ENCODE data around the gene SLAMF7. TPM values are rescaled to one million over a fixed set of nuclear protein-coding genes. Genes with fewer than 3 reads are reported as not detected.

The SLAMF7 gene
- total and polyA plus RNA-seq, 10 of the 15 experiments (the other 5 are each of a cell fraction or from before 2014, with no cell fraction given) = 66.6 to 284 (median 108) TPM

DNA sequence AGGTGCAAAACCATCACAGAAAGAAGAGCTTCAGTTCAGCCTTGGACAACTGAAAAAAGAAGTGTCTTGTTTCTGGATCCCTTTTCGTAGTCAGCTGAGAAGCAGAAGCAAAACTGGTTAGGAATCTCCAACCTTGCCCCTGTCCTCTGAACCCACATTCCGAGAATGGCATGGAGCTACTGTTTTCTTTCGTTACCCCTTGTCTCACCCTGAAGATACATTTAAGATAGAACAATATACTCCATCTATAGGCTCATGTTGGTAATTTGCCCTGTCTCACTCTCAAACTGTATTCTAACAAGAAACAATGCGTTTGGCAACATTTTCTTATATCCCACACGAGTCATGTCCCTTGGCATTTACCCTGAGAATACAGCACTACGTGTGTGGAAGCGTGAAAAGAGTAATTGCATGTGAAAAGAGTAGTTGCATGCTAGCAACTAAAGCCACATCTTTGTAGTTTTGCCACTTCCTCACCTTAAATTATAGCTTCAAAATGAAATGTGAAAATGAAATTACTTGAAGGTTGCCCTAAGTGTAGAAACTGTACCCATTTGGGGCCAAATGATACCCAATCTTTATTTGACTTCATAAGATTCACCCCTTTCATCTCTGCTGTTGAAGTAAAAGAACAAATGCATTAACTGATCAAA lies 5.3 kb downstream of the SLAMF7 start (continued):
- TF ChIP-seq BHLHE40 (IDR thresholded peaks at IDR 0.05; ENCODE audit: borderline replicate concordance in 1 of 2, low read depth in 2 of 2, low read length in 1 of 2) (peak; percentile 45 to 65; a peak in 2 of 4 replicates), MEF2A (IDR thresholded peaks at IDR 0.05; ENCODE audit: insufficient read depth, low read depth, low read length) (no peak), IRF5 (IDR thresholded peaks at IDR 0.05; ENCODE audit: borderline replicate concordance) (no peak), ETV6 (conservative IDR thresholded peaks at IDR 0.05 in 1 of 2, IDR thresholded peaks at IDR 0.05 in 1 of 2; ENCODE audit: borderline replicate concordance in 1 of 2, low read depth in 1 of 2) (no peak), EED (IDR thresholded peaks at IDR 0.05; ENCODE audit: low read depth) (no peak; the same call in 1 of the 2 replicates), CREB1 (IDR thresholded peaks at IDR 0.05; ENCODE audit: low read depth) (0 out of 2 replicates have a peak, but pooled peaks have one; percentile 26), SMARCA5 (IDR thresholded peaks at IDR 0.05) (0 out of 2 replicates have a peak, but pooled peaks have one; percentile 60), ZNF207 (IDR thresholded peaks at IDR 0.05; ENCODE audit: borderline replicate concordance) (peak; percentile 48; the same call in 1 of the 2 replicates), FOS (IDR thresholded peaks at IDR 0.05; ENCODE audit: borderline replicate concordance, extremely low read depth, insufficient read length) (no peak), POLR2AphosphoS5 (IDR thresholded peaks at IDR 0.05; ENCODE audit: low read length) (peak; percentile 47; the same call in 1 of the 2 replicates), TCF7 (IDR thresholded peaks at IDR 0.05; ENCODE audit: borderline replicate concordance) (no peak), MXI1 (IDR thresholded peaks at IDR 0.05; ENCODE audit: low read depth, low read length) (peak; percentile 72; the same call in 1 of the 2 replicates), ASH2L (IDR thresholded peaks at IDR 0.05; ENCODE audit: borderline replicate concordance, low read depth) (no peak), TAF1 (IDR thresholded peaks at IDR 0.05; ENCODE audit: borderline replicate concordance, low read depth, low read length) (no peak), PKNOX1 (IDR thresholded peaks at IDR 0.05) (no peak), EP300 (IDR thresholded peaks at IDR 0.05; ENCODE audit: borderline replicate concordance in 1 of 2, control insufficient read depth in 1 of 2, low read depth in 2 of 2, low read length in 2 of 2) (peak; percentile 82 to 84; a peak in 3 of 4 replicates), REST (IDR thresholded peaks at IDR 0.05; ENCODE audit: low read depth, low read length) (no peak), NR2C1 (IDR thresholded peaks at IDR 0.05) (no peak), ZNF24 (IDR thresholded peaks at IDR 0.05) (peak; percentile 82)
- TF ChIP-seq, protein P1, sequence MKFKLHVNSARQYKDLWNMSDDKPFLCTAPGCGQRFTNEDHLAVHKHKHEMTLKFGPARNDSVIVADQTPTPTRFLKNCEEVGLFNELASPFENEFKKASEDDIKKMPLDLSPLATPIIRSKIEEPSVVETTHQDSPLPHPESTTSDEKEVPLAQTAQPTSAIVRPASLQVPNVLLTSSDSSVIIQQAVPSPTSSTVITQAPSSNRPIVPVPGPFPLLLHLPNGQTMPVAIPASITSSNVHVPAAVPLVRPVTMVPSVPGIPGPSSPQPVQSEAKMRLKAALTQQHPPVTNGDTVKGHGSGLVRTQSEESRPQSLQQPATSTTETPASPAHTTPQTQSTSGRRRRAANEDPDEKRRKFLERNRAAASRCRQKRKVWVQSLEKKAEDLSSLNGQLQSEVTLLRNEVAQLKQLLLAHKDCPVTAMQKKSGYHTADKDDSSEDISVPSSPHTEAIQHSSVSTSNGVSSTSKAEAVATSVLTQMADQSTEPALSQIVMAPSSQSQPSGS (IDR thresholded peaks at IDR 0.05; ENCODE audit: low read length) = peak; percentile 74; the same call in 1 of the 2 replicates

All from GM12878 (cell line).